ENCODE measurements around the gene ATXN10.

DNA sequence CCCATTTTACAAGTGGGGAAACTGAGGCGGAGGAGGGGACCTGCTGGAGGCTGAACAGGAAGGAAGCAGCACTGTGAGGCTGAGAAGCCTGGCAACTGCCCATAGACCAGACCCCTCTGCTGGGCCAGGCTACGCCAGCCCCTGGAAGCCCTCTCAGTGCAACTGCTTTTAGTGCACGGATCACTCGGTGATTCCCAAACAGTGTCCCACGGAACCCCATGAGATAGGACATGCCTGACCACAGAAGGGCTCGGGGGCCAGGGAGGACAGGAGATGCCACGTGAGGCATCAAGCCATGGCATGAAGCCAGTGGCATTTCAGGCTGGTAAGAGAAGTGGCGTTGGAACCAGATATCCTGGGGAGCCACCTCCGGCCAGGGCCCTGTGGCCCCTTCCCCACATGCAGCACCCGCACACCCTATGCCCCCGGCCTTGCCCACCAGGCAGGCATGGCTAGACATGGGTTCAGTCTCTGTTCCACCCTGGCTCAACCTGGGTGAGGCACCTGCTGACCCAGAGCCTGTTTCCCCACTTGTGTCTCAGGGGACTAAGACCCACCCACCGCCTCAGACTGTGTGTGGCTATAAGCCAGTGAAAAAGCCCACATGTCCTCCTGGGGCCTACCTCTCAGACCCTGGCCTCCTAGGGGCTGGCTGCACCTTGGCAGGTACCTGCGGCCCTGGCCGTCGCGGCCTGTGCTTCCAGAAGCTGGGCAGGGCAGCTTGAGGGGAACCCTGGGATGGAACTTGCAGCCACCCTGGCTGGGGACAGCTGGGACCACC lies 221.2 kb downstream of the ATXN10 start:
- no peak for TF ChIP-seq POLR2A (IDR thresholded peaks at IDR 0.05; ENCODE audit: extremely low read depth, insufficient read length)
- TF ChIP-seq, protein P1, sequence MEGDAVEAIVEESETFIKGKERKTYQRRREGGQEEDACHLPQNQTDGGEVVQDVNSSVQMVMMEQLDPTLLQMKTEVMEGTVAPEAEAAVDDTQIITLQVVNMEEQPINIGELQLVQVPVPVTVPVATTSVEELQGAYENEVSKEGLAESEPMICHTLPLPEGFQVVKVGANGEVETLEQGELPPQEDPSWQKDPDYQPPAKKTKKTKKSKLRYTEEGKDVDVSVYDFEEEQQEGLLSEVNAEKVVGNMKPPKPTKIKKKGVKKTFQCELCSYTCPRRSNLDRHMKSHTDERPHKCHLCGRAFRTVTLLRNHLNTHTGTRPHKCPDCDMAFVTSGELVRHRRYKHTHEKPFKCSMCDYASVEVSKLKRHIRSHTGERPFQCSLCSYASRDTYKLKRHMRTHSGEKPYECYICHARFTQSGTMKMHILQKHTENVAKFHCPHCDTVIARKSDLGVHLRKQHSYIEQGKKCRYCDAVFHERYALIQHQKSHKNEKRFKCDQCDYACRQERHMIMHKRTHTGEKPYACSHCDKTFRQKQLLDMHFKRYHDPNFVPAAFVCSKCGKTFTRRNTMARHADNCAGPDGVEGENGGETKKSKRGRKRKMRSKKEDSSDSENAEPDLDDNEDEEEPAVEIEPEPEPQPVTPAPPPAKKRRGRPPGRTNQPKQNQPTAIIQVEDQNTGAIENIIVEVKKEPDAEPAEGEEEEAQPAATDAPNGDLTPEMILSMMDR (IDR thresholded peaks at IDR 0.05; ENCODE audit: low read depth, low read length): no peak

All from NB4 (cell line).